Gastroesophageal sphincter (tissue), 3 donors: ENCODE measurements around the gene ULK1.
"Not testable (repeated sequence)": the region's sequence is repeated elsewhere in the genome, so short reads cannot be mapped to it uniquely, and the experiment has no call there.

Experiments
- CTCF ChIP-seq, 4 experiments: fragments of 200-600 bp in 2 of 4; fragments of 450-650 bp in 2 of 4; sonication (generic) in 1 of 4; IDR thresholded peaks; one replicate each; pipeline ENCODE4 v1.5.1; 2017 to 2019; ENCODE audit warnings: antibody characterized with exemption in 4 of 4, mild to moderate bottlenecking in 2 of 4, moderate library complexity in 2 of 4
- POLR2A ChIP-seq, 2 donors: fragments of 450-650 bp; IDR thresholded peaks; one replicate each; pipeline ENCODE4 v1.6.1; 2017; ENCODE audit warnings: antibody characterized with exemption in 2 of 2, mild to moderate bottlenecking in 2 of 2, moderate library complexity in 1 of 2
- POLR2AphosphoS5 ChIP-seq: sonication (generic); formaldehyde crosslinking; IDR thresholded peaks from one replicate; pipeline ENCODE4 v1.6.1; 2017; ENCODE audit warnings: antibody characterized with exemption

- not testable (repeated sequence) for TF ChIP-seq POLR2A (IDR thresholded peaks at IDR 0.05); POLR2AphosphoS5; CTCF (IDR thresholded peaks at IDR 0.05)
These were observed 9.3 kb upstream of the ULK1 start for GRCh38 chr12:131885076-131885475.
